Inflammatory macrophage (primary cell): Measurements from ENCODE around the gene SP2.

Source experiments
- DNase-seq, 2 donors: peaks; one replicate each; pipeline ENCODE4 v3.0.0-alpha.2; 2020 to 2022

The SP2 gene

GRCh38 chr17:47952171-47953021 is 56.4 kb downstream of the SP2 start:
- peak; percentile 40 to 77 for DNase-seq

DNA sequence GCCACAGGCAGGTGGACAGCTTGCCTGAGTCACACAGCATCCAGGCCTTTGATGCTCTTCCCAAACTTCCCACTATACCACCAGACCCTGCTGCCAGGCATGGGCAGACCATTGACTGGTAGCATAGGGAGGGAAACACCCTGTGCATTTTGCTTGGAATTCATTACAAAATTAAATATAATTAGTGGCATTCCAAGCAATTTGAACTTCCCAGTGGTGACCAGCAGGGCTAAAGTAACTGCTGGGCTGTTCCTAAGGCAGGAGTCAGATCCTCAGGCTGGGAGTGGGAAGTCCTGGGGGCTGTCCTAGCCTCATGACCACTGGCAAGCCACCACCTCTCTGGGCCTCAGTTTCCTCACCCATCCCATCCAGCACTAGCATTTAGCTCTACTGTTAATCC is 57.9 kb downstream of the SP2 start:
- no peak for DNase-seq

DNA sequence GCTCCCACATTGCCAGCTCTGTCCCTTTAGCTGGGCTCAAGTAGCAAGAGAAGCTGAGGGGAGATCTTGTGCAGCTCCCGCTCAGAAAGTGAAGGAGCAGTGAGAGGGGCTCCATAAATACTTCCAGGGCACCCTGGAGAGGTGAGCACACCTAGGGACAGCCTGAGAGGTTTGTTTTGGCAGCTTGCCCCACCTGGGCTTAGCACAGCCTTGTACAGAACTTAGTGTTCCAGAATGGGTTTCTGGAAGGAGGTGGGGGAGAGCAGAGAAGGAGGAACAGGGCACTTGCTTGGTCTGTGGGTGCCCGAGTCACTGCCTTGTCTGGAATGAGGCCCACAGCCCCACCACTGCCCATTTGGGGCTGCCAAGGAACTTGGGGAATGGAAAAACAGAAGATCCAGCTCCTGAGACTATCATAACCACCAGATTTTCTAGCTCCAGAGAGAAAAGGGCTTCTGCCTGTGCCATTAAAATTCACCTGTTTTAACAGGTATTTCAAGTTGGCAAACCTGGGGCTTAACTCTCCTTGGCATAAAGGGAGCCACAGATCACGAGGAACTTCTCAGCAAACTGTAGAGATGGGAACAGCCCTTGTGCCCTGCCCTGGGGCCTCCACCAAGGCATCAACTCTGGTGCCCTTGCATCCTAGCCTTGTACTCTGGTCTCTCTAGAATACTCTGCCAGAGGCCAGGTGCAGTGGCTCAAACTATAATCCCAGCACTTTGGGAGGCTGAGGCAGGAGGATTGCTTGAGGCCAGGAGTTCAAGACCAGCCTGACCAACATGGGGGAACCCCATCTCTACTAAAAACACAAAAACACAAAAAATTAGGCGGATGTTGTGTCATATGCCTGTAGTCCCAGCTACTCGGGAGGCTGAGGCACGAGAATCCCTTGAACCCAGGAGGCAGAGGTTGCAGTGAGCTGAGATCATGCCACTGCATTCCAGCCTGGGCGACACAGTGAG is 59.7 kb downstream of the SP2 start:
- DNase-seq: no peak

DNA sequence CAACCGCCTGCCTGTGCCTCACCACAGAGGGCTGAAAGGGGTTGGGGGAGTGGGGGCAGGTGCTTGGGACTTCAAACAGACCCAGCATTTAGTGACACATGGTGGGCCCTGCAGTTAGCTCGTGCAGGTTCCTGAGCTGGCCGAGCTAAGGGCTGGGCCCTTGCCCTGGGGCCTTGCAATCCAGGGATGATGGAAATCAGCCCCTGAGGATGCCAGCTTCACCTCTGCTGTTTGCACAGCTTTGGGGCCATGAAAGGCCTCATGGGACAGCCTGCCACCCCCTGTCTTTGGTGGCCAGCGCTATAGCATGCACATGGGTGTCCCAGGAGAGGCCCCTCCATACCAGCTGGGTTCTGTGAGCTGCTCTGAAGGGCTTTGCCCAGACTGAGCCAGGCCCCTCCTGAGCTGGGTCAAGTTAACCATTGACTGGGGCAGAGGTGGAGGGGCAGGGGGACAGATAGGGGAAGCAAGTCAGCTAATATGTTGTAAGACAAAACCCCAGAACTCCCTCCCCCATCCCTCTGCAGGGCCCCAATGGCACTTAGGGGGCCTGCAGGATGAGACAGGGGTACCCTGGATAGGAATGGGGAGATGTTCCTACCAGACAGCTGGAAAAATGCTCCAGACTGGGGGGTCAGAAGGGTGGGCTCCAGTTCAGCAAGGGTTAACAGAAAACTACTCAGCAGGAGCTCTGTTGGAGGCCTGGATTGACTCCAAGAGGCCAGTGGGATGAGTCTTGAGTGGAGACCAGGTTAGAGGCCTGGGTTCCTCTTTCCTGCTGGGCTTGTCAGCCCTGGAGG is 61.0 kb downstream of the SP2 start:
- no peak for DNase-seq

GRCh38 chr17:47957591-47958490 is 61.8 kb downstream of the SP2 start, which contains the start of gene PRR15L:
Gene PRR15L (minus strand): TSS chr17:47957883. CDS start chr17:47953234, 4,649 bp downstream.
- no peak for DNase-seq

- DNase-seq: no peak
Observed at GRCh38 chr17:47959825-47960655, 64.0 kb downstream of the SP2 start.

DNA sequence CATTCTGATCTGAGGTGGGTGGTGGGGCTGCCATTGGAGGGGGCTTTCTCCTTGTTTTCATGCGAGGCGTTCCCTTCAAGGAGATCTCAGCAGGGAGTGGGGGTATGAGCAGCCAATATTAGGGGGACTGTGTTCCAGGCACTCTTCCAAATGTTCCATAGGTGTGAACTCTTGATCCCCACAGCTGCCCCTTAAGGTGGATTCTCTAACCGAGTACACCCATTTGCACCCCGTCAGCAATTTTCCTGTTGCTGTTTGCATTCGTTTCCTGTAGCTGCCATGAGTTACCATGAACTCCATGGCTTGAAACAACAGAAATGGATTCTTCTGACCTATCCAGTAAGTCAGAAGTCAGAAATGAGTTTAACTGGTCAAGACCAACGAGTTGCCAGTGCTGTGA is 65.4 kb downstream of the SP2 start:
- no peak for DNase-seq

GRCh38 chr17:47962901-47963300 is 66.9 kb downstream of the SP2 start:
- DNase-seq: no peak

DNA sequence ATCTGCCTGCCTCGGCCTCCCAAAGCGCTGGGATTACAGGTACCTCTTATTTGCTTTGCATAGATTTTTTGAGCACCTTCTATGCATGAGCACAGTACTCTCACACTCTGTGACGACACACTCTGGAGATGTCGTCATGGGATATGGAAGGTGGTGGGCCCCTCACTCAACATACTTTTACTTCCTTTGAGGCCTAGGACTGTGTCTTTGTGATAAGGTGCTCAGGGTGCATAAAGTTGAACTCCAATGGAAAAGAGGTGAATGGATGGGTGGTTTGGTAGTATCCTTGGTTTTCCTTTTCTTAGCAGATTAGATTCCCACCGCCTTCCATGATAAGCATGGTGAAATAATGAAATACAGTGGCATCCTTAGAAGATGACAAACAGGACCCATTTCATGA is 68.8 kb downstream of the SP2 start:
- no peak for DNase-seq

DNA sequence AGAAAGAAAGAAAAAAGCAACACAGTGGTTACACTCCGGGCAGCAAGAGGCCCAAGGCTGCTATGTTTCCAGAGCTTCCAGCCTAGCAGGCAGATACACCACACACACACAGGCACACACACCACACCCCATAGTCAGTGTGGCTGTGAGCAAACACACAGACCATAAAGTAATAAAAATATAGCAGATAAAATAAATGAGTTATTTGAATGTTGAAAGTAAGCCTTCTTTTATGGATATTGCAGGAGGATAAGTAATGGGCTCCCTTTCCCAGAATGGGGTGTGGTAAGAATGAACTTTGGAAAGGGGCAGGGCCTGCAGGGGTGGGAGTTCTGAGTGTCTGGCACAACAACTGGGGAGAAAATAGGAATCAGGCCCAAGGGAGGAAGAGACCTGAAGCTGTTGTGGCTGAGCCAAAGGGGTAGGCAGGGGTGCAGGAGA is 70.1 kb downstream of the SP2 start:
- no peak for DNase-seq

DNA sequence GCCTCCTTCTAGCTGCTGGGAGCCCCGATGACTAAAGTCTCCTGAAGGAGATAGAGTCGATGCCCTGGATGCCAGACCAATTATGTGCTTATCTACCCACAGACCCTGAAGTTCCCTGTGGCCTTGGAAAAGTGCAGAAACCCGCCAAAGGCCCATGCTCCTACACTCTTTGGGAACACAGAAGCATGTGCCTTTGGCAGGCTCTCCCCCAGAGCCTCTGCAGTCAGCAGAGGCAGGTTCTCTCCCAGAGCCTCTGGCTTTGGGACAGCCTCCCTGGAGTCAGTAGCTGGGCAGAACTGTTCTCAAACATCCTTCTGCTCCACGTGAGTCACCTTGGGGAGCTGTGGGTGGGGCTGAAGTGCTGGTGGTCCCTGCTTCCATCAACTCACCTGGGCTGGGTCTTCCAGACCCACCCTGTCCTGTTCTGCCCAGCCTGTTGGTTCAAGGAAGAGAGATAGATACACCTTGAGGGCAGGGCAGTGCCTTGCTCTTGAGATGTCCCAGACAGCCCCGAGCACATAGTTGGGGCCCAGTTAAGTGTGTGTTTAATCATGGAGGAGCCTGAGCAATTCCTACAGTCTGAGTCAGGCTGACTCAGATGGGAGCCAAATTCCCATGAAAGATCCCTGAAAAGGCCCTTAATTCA is 71.7 kb downstream of the SP2 start:
- DNase-seq: no peak

DNA sequence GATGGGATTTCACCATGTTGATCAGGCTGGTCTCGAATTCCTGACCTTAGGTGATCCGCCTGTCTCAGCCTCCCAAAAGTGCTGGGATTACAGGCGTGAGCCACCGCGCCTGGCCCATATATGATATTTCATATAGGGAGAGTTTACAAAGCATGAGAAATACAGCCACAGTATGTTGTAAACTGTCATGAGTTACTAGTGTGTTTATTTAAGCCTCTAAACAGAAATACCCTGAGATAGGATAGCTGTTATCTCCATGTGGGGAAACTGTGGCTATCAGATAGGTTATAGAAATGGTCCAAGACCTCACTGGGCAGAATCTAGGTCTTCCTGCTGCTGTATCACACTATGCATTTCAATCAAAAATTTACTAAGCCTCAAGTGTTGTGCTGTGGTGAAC is 72.8 kb downstream of the SP2 start:
- DNase-seq: no peak

GRCh38 chr17:47969930-47970724 is 74.1 kb downstream of the SP2 start:
- no peak for DNase-seq

GRCh38 chr17:47970725-47971499 is 74.9 kb downstream of the SP2 start, which contains the start of gene CDK5RAP3:
Gene CDK5RAP3 (plus strand): TSS chr17:47971113. CDS start chr17:47971147, 34 bp downstream.
- peak; percentile 99 to 100 for DNase-seq

- no peak for DNase-seq
Observed at GRCh38 chr17:47973541-47973940, 77.5 kb downstream of the SP2 start.

DNA sequence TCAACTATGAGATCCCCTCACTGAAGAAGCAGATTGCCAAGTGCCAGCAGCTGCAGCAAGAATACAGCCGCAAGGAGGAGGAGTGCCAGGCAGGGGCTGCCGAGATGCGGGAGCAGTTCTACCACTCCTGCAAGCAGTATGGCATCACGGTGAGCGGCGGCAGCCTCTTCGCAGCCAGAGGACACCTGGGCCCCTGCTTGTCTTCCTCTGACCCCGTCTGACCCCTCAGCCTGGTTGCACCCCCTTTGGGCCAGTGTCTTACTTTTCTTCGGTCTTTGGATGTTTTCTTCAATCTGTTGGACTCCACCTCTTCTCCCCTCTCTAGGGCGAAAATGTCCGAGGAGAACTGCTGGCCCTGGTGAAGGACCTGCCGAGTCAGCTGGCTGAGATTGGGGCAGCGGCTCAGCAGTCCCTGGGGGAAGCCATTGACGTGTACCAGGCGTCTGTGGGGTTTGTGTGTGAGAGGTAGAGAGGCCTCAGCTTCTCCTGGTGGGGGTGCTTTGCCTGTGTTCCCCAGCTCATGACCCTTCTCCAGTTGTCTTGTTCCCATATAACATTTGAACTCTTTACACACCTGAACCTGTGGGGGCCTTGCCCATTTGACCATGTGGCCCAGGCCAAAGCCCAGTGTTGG is 79.3 kb downstream of the SP2 start:
- no peak for DNase-seq

DNA sequence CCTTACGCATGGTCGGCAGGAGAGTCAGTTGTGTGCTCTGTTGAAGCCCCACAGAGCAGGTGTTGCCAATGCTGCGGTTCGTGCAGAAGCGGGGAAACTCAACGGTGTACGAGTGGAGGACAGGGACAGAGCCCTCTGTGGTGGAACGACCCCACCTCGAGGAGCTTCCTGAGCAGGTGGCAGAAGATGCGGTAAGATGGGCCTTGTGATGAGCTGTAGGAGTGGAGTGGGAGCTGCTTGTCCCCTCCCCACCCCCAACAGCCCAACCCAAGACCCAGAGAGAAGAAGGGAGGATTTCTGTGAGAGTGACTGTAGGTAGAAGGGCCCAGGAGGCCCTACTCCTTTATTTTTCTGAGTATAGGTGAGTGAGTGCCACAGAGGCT is 79.8 kb downstream of the SP2 start:
- no peak for DNase-seq

- peak; percentile 53 to 66 for DNase-seq
Observed at GRCh38 chr17:47978324-47978723, 82.3 kb downstream of the SP2 start.
